SK-N-SH (cell line): ENCODE measurements around the gene UBE2Q1.

Experiments used
- CHD2 ChIP-seq: fragments of 150-350 bp; IDR thresholded peaks from 2 replicates; pipeline ENCODE4 v1.6.1; 2018; ENCODE audit warnings: low read length; ENCODE audit not compliant: partially characterized antibody
- CTCF ChIP-seq: fragments of 200-600 bp; sonication (generic); IDR thresholded peaks from 2 replicates; pipeline ENCODE4 v1.6.1; 2017; ENCODE audit warnings: antibody characterized with exemption, mild to moderate bottlenecking, moderate library complexity
- EZH2phosphoT487 ChIP-seq: fragments of 200-600 bp; sonication (generic); IDR thresholded peaks from 2 replicates; pipeline ENCODE4 v1.6.1; 2017; ENCODE audit warnings: low read depth, mixed run types, mild to moderate bottlenecking, antibody characterized with exemption, moderate library complexity, borderline replicate concordance
- JUND ChIP-seq: IDR thresholded peaks from 2 replicates; pipeline ENCODE4 v1.4.0; 2012
- MAX ChIP-seq: IDR thresholded peaks from 2 replicates; pipeline ENCODE4 v1.4.0; 2012; ENCODE audit warnings: low read depth
- NRF1 ChIP-seq: IDR thresholded peaks from 2 replicates; pipeline ENCODE4 v1.6.1; 2012; ENCODE audit warnings: low read depth, mild to moderate bottlenecking, low read length
- POLR2AphosphoS5 ChIP-seq: IDR thresholded peaks from 2 replicates; pipeline ENCODE4 v1.6.1; 2012; ENCODE audit warnings: low read depth, low read length
- REST ChIP-seq: IDR thresholded peaks from 2 replicates; pipeline ENCODE4 v1.6.1; 2012; ENCODE audit warnings: mild to moderate bottlenecking, low read depth, low read length, moderate library complexity
- RFX5 ChIP-seq: IDR thresholded peaks from 2 replicates; pipeline ENCODE4 v1.6.1; 2012; ENCODE audit warnings: mild to moderate bottlenecking, improper control_type of control experiment, low read length
- TAF1 ChIP-seq: IDR thresholded peaks from 2 replicates; pipeline ENCODE4 v1.6.1; 2012; ENCODE audit warnings: low read depth, mild to moderate bottlenecking, low read length, moderate library complexity, borderline replicate concordance
- TEAD4 ChIP-seq: IDR thresholded peaks from 2 replicates; pipeline ENCODE4 v1.4.0; 2012; ENCODE audit warnings: mild to moderate bottlenecking, borderline replicate concordance; ENCODE audit not compliant: insufficient read depth
- USF2 ChIP-seq: fragments of 150-350 bp; IDR thresholded peaks from 2 replicates; pipeline ENCODE4 v1.6.1; 2017; ENCODE audit warnings: antibody characterized with exemption, low read length, low read depth, borderline replicate concordance
- ZBTB33 ChIP-seq: IDR thresholded peaks from 2 replicates; pipeline ENCODE4 v1.4.0; 2012; ENCODE audit warnings: low read depth, borderline replicate concordance

- TF ChIP-seq TAF1 (no peak), REST (no peak), CTCF (no peak), JUND (no peak), MAX (no peak), CHD2 (no peak), RFX5 (no peak), USF2 (no peak), POLR2AphosphoS5 (no peak), ZBTB33 (no peak), TEAD4 (no peak), EZH2phosphoT487 (no peak), NRF1 (no peak)
Measured at GRCh38 chr1:154565876-154566275, 7.4 kb upstream of the UBE2Q1 start.
